Activated CD8-positive, alpha-beta memory T cell treated with anti-CD3 and anti-CD28 coated beads for 48 hours (primary cell): ENCODE data around the gene XXYLT1.
A peak's percentile ranks its signal among the peaks of the same experiment; 100 is the strongest.
"Not testable (repeated sequence)": the region's sequence is repeated elsewhere in the genome, so short reads cannot be mapped to it uniquely, and the experiment has no call there.

Experiments
- DNase-seq, 3 experiments: peaks; one replicate each; pipeline ENCODE4 v3.0.0-alpha.2; 2020; ENCODE audit warnings: low read depth in 2 of 3, low spot score in 2 of 3

The XXYLT1 gene

GRCh38 chr3:195270817-195271409 is at the start of gene XXYLT1:
Gene XXYLT1 (minus strand): TSS chr3:195271159. CDS start chr3:195271058, 101 bp downstream.
- DNase-seq, result peak; percentile 79 to 84 (median 83)

- no peak for DNase-seq
Measured at GRCh38 chr3:195319060-195319459, 48.1 kb upstream of the XXYLT1 start.

GRCh38 chr3:195312714-195313113 is 41.8 kb upstream of the XXYLT1 start:
- DNase-seq, result no peak

GRCh38 chr3:195307711-195308110 is 36.8 kb upstream of the XXYLT1 start:
- no peak for DNase-seq

GRCh38 chr3:195306369-195306768 is 35.4 kb upstream of the XXYLT1 start:
- DNase-seq, result no peak

GRCh38 chr3:195302431-195302830 is 31.5 kb upstream of the XXYLT1 start:
- no peak for DNase-seq

GRCh38 chr3:195297446-195297845 is 26.5 kb upstream of the XXYLT1 start:
- DNase-seq, result no peak

- DNase-seq, result no peak
Measured at GRCh38 chr3:195296662-195297061, 25.7 kb upstream of the XXYLT1 start.

GRCh38 chr3:195291121-195291520 is 20.2 kb upstream of the XXYLT1 start:
- no peak for DNase-seq

GRCh38 chr3:195290643-195291042 is 19.7 kb upstream of the XXYLT1 start:
- not testable (repeated sequence) for DNase-seq

- DNase-seq, result no peak
Measured at GRCh38 chr3:195286115-195286872, 15.3 kb upstream of the XXYLT1 start.

- DNase-seq, result no peak
Measured at GRCh38 chr3:195285372-195285771, 14.4 kb upstream of the XXYLT1 start.

- no peak for DNase-seq
Measured at GRCh38 chr3:195284842-195285241, 13.9 kb upstream of the XXYLT1 start.

GRCh38 chr3:195282961-195283360 is 12.0 kb upstream of the XXYLT1 start:
- DNase-seq, result no peak

- no peak for DNase-seq
Measured at GRCh38 chr3:195274259-195274966, 3.5 kb upstream of the XXYLT1 start.

GRCh38 chr3:195271410-195272243 is 668 bp upstream of the XXYLT1 start:
- peak; percentile 71 to 81 (median 80) for DNase-seq

- no peak for DNase-seq
Measured at GRCh38 chr3:195270079-195270816, 711 bp downstream of the XXYLT1 start.

GRCh38 chr3:195269375-195270078 is 1.4 kb downstream of the XXYLT1 start:
- DNase-seq, result no peak

GRCh38 chr3:195268576-195269309 is 2.2 kb downstream of the XXYLT1 start:
- no peak for DNase-seq
